ENCODE data around the gene CHPF.

Gene CHPF

GRCh38 chr2:219543596-219544358 lies at the start of gene CHPF, which contains the start of gene TMEM198:
Gene CHPF (minus strand): TSS chr2:219543809. CDS start chr2:219543538, 271 bp downstream.
Gene TMEM198 (plus strand): TSS chr2:219544028. CDS start chr2:219544728, 700 bp downstream.
- DNase-seq: peak; percentile 95

DNA sequence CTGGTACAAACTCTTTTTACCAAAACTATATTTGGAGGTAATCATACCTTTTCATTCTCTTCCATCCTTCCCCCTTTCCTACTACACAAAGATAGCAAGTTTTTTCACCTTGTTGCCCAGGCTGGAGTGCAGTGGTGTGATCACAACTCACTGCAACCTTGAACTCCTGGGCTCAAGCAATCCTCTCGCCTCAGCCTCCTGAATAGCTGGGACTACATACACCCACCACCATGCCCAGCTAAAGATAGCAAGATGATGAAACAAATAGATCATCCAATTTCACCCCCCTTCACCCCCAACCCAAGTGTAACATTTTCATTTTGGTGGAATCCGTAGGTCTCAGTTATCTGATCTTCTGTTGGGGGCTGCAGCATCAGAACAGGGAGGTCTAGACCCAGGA lies 49.5 kb upstream of the CHPF start:
- DNase-seq: no peak

DNA sequence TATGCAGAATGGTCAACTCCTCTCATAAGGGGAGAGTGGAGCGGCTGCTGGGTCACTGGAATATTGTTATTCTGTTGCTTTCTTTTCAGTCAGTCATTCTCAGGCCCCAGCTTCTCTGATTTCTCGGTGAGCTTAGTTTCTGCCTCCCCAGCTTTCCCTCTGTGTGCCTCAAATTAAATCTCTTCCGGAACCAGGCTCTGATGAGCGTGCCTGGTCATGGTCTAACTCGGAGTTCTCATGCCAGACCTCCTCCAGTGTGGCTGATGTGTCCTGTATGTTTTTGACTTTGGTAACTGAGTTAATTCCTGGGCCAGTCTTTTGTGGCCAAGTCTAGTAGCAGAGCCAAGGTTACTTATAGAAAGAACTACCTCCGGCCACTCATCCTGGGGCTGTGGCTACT lies 49.1 kb upstream of the CHPF start:
- DNase-seq: no peak

- no peak for DNase-seq
Observed at GRCh38 chr2:219591091-219591490, 47.5 kb upstream of the CHPF start.

GRCh38 chr2:219581346-219581745 lies 37.7 kb upstream of the CHPF start:
- DNase-seq: no peak

GRCh38 chr2:219578811-219579613 lies 35.4 kb upstream of the CHPF start:
- no peak for DNase-seq

DNA sequence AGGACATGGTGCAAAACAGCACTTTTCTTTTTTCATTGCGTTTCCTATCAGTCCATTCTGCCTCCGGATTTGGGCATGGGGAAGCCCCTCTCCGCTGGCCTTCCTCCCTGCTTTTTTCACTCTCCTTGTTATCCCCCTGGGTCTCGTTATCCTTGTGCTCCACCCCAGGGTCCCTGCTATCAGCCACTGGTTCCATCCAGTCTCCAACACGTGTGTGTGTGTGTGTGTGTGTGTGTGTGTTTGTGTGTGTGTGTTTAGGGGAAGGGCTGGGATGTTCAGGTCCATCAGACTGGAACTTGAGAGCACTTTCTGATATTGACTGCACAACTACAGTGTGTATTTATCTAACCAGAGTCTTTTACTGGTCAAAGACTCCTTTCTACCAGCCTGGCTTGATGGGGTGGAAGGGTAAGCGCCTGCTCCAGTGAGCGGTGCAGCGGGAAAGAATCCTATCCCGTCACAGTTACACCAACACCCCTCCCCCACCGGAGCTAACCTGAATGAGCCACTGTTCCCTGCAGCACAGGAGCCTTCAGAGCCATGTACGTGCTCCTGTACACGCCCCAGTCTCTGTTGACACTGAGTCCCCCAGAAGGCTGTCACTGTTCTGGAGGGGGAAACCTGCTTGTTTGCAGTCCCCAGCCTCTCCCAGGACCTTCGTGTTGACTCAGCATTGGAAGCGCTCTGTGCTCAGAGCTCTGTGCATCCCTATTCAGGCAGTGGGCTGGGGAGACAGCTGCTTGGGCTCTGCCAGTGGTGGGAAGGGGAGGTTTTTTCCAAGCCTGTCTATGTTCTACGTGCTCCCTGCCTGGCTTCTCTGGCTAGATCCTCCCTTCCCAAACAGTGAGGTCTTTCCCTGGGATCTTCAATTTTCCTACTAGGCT lies 33.1 kb upstream of the CHPF start:
- DNase-seq: peak; percentile 36

GRCh38 chr2:219575566-219576504 lies 32.2 kb upstream of the CHPF start:
- DNase-seq: no peak

GRCh38 chr2:219574484-219575311 lies 31.1 kb upstream of the CHPF start:
- no peak for DNase-seq

- peak; percentile 100 for DNase-seq
Observed at GRCh38 chr2:219573166-219573565, 29.6 kb upstream of the CHPF start.

DNA sequence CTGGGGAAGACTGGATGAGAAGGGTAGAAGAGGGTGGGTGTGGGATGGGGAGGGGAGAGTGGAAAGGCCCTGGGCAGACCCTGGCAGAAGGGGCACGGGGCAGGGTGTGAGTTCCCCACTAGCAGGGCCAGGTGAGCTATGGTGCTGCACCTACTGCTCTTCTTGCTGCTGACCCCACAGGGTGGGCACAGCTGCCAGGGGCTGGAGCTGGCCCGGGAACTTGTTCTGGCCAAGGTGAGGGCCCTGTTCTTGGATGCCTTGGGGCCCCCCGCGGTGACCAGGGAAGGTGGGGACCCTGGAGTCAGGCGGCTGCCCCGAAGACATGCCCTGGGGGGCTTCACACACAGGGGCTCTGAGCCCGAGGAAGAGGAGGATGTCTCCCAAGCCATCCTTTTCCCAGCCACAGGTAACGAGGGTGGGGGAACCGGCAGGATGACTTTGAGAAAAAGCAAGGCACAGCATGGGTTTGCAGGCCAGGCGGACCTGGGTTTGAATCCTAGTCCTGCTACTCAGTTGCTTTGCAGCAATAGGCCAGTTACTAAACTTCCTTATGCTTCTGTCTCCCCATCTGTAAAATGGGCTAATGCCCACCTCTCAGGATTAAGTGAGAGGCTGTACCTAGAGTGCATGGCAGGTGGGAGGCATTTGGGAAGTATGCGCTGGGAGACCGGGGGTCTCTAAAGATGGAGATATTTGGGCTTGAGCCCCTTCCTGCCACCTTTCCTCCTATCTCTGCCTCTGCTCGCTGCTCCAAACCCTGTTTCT lies 28.8 kb upstream of the CHPF start, which contains the start of gene INHA:
Gene INHA (plus strand): TSS at position 74 of the 765 bp plus-strand sequence. CDS start 65 bp downstream, at position 139.
- no peak for DNase-seq

DNA sequence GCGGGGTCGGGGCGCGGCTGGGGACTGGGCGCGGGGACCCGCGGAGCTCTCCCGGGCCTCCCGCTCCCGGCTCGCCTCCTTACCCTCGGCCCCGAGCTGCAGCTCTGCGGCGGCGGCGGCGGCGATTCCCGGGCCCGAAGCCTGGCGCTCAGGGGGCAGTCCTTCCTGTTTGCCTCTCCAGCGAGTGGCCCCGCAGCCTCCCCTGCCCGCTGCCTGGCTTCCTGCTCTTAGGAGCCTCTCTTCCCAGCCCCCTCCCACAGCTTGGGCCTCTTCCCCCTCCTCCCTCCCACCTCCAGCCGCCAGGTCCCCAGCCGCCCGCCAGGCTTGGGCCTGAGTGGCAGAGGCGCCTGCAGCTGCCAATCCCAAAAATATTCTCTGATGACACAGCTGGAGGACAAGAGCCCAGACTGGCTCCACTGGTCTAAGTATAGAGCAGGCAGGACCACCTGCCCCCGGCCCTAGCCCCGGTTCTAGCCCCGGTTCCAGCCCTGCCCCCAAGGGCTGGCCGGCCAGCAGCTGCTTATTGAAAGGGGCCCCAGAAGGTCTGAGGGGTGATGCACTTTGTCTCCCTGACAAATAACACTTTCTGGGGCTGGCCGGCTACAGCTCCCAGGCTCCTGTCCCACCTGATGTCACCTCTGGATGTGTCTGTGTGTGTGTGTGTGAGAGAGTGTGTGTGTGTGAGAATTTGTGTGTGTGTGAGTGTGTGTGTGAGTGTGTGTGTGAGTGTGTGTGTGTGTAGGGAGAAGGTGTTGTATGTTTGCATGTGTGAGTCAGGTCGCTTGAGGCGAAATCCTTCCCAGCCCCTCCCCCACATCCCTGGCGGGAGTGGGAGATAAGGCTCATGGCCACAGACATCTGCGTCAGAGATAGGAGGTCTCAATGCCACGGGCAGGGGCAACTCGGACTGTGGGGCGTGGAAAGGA lies 28.0 kb upstream of the CHPF start, which contains the start of gene OBSL1:
Gene OBSL1 (minus strand): TSS at position 229 of the 926 bp plus-strand sequence. CDS start 307 bp downstream, outside the sequence.
- peak; percentile 55 for DNase-seq

DNA sequence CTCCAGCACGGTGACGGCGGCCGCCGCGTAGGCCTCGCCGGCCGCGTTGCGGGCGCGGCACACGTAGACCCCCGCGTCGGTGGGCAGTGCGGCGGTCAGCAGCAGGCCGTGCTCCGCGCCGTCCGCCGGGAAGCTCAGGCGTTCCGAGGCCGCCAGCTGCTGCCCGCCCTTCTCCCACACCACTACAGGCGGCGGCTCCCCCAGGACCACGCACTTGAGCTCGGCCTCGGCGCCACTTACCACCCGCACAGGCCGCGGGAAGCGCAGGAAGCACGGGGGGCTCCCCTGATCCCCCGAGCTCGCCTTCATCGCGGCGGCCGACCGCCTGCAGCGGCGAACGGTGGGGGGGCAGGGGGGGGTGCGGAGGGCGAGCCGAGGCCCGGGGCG lies 27.3 kb upstream of the CHPF start:
- no peak for DNase-seq

DNA sequence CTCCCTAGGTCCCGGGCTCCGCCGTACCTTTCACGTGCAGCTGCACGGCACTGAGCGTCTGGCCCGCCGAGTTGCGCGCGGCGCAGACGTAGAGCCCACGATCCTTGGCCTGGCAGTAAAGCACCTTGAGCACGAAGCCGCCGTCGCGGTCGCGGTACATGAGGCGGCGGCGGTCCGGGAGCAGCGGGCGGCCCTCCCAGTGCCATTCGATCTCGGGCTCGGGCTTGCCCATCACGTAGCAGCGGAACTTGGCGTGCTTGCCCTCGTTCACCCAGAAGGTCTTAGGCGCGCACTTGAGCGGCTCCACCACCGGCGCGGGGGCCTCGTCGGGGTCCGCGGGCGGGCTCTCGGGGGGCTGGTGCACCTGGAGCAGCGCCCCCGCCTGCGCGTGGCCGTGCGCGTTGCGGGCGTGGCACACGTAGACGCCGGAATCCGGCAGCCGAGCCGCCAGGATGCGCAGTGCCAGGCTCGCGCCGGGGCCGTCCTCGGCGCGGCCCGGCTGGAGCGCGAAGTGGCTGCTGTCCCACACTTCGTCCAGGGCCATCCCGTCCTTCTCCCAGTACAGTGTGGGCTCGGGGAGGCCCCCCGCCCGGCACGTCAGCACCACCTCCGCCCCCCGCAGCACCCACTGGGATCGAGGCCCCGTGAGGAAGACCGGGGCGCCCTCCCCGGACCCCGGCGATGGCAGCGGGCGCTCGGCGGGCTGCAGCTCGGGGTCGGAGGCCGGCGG lies 26.8 kb upstream of the CHPF start:
- DNase-seq: no peak

GRCh38 chr2:219569635-219570034 lies 26.0 kb upstream of the CHPF start:
- DNase-seq: no peak

GRCh38 chr2:219569041-219569440 lies 25.4 kb upstream of the CHPF start:
- no peak for DNase-seq

GRCh38 chr2:219567791-219568361 lies 24.3 kb upstream of the CHPF start:
- no peak for DNase-seq

DNA sequence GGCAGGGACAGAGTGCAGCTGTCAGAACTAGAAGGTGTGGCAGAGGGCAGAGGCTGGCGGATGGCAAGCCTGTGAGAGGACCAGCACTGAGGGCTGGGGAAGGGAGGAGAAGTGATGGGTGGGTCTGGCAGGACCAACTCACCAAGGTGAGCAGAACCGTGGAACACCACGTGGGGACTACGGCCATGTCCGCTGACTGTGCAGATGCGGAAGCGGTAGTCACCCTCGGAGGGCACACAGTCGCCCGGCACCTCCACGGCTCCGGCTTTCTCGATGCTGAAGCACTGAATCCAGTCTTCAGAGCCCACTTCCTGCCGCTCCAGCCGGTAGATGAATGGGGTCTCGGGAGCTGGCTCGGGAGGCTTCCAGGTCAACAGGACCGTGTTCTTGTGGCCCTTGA lies 23.5 kb upstream of the CHPF start:
- no peak for DNase-seq
